Activated CD8-positive, alpha-beta memory T cell treated with anti-CD3 and anti-CD28 coated beads, Interleukin-2, amount 50 U/mL, for 4 hours (primary cell): ENCODE data around the gene FAF2.
"Not testable (repeated sequence)": the region's sequence is repeated elsewhere in the genome, so short reads cannot be mapped to it uniquely, and the experiment has no call there.

ENCODE experiments used
- DNase-seq: peaks from one replicate; pipeline ENCODE4 v3.0.0-alpha.2; 2020

The FAF2 gene

GRCh38 chr5:176418251-176418650, 29.9 kb upstream of the FAF2 start:
- DNase-seq = no peak

- DNase-seq = no peak
Measured at GRCh38 chr5:176420086-176420485, 28.1 kb upstream of the FAF2 start.

- DNase-seq = no peak
Measured at GRCh38 chr5:176420972-176421544, 27.1 kb upstream of the FAF2 start.

GRCh38 chr5:176424181-176424580, 24.0 kb upstream of the FAF2 start:
- DNase-seq = no peak

GRCh38 chr5:176425138-176425537, 23.0 kb upstream of the FAF2 start:
- DNase-seq = no peak

GRCh38 chr5:176425791-176426190, 22.4 kb upstream of the FAF2 start:
- DNase-seq = no peak

GRCh38 chr5:176426876-176427275, 21.3 kb upstream of the FAF2 start:
- DNase-seq = no peak

GRCh38 chr5:176427971-176428370, 20.2 kb upstream of the FAF2 start:
- no peak for DNase-seq

GRCh38 chr5:176429972-176430371, 18.2 kb upstream of the FAF2 start:
- no peak for DNase-seq

- DNase-seq = no peak
Measured at GRCh38 chr5:176432707-176433106, 15.5 kb upstream of the FAF2 start.

- no peak for DNase-seq
Measured at GRCh38 chr5:176436656-176437055, 11.5 kb upstream of the FAF2 start.

- DNase-seq = no peak
Measured at GRCh38 chr5:176438959-176439757, 9.0 kb upstream of the FAF2 start.

GRCh38 chr5:176440927-176441706, 7.1 kb upstream of the FAF2 start:
- DNase-seq = no peak

- DNase-seq = no peak
Measured at GRCh38 chr5:176441921-176442323, 6.3 kb upstream of the FAF2 start.

- not testable (repeated sequence) for DNase-seq
Measured at GRCh38 chr5:176442911-176443310, 5.3 kb upstream of the FAF2 start.

GRCh38 chr5:176444742-176445141, 3.4 kb upstream of the FAF2 start:
- no peak for DNase-seq

GRCh38 chr5:176446028-176446665, 2.0 kb upstream of the FAF2 start:
- no peak for DNase-seq

- peak; percentile 17 for DNase-seq
Measured at GRCh38 chr5:176446884-176447590, 1.1 kb upstream of the FAF2 start.

GRCh38 chr5:176447591-176447977, 601 bp upstream of the FAF2 start:
- DNase-seq = no peak

GRCh38 chr5:176450077-176450476, 1.9 kb downstream of the FAF2 start:
- DNase-seq = no peak

- DNase-seq = no peak
Measured at GRCh38 chr5:176454724-176455394, 6.7 kb downstream of the FAF2 start.

GRCh38 chr5:176458904-176459561, 10.8 kb downstream of the FAF2 start:
- DNase-seq = no peak
